H1 (cell line): Measurements from ENCODE around the gene FKBP2. TPM values are rescaled to one million over a fixed set of nuclear protein-coding genes. Genes with fewer than 3 reads are reported as not detected.

Experiments used
- CTCF ChIA-PET: fragments of 300-600 bp; sonication (Branson Sonifier 250); formaldehyde crosslinking; loops from one replicate; lab custom pipeline; 2021; ENCODE audit not compliant: partially characterized antibody; lab: Charles Lee
- POLR2A ChIA-PET: fragments of 300-600 bp; sonication (Branson Sonifier 250); formaldehyde crosslinking; loops from one replicate; lab custom pipeline; 2021; ENCODE audit warnings: inconsistent platforms; ENCODE audit not compliant: partially characterized antibody; lab: Charles Lee
- DNase-seq, 2 experiments: peaks; one replicate each; pipeline versions ENCODE4 v3.0.0 to v3.0.0-alpha.2; 2010 to 2022; ENCODE audit warnings: low spot score in 2 of 2, low read depth in 1 of 2, mixed read lengths in 1 of 2
- FAIRE-seq: peaks from 2 replicates; lab custom pipeline; 2011; peaks lifted over from hg19 to GRCh38; lab: Jason Lieb, UNC
- H2AFZ ChIP-seq: 2 replicates; pipeline ENCODE4 v1.8.1; 2012; ENCODE audit warnings: low read length, inconsistent platforms
- H2AK5ac ChIP-seq: 2 replicates; pipeline ENCODE4 v1.6.1; 2013; ENCODE audit warnings: low read depth, low read length
- H2BK120ac ChIP-seq: replicated peaks from 2 replicates; pipeline ENCODE3; 2013; ENCODE audit warnings: low read depth, low read length, inconsistent platforms
- H2BK12ac ChIP-seq: 2 replicates; pipeline ENCODE4 v1.6.1; 2013; ENCODE audit warnings: low read depth, low read length
- H2BK15ac ChIP-seq: 2 replicates; pipeline ENCODE4 v1.6.1; 2013; ENCODE audit warnings: low read length
- H2BK20ac ChIP-seq: 2 replicates; pipeline ENCODE4 v1.6.1; 2013; ENCODE audit warnings: low read length
- H2BK5ac ChIP-seq: 2 replicates; pipeline ENCODE4 v1.6.1; 2013; ENCODE audit warnings: low read depth, low read length
- H3K14ac ChIP-seq: 2 replicates; pipeline ENCODE4 v1.6.1; 2013; ENCODE audit warnings: inconsistent platforms; ENCODE audit not compliant: insufficient read length
- H3K18ac ChIP-seq: 2 replicates; pipeline ENCODE4 v1.6.1; 2013; ENCODE audit warnings: low read length; ENCODE audit errors: extremely low read depth
- H3K23ac ChIP-seq: 2 replicates; pipeline ENCODE4 v1.6.1; 2013; ENCODE audit warnings: inconsistent platforms; ENCODE audit not compliant: insufficient read length
- H3K23me2 ChIP-seq: 2 replicates; pipeline ENCODE4 v1.6.1; 2013; ENCODE audit warnings: low read depth, low read length
- H3K27ac ChIP-seq: 2 replicates; pipeline ENCODE4 v1.6.1; 2011; ENCODE audit warnings: low read depth, low read length, inconsistent platforms
- H3K27me3 ChIP-seq, 4 experiments: replicated peaks in 1 of 4; 1 replicate in 1 of 4; 2 replicates in 3 of 4; pipeline versions ENCODE4 v1.6.1 to v1.8.1; 2011 to 2013; ENCODE audit warnings: low read length in 3 of 4, mild to moderate bottlenecking in 3 of 4, inconsistent platforms in 2 of 4, mixed read lengths in 2 of 4, moderate library complexity in 1 of 4; ENCODE audit not compliant: control insufficient read depth in 3 of 4, insufficient read depth in 3 of 4; ENCODE audit errors: extremely low read depth in 1 of 4
- H3K36me3 ChIP-seq, 4 experiments: 2 replicates each; pipeline versions ENCODE4 v1.6.1 to v1.8.1; 2011 to 2013; ENCODE audit warnings: mild to moderate bottlenecking in 4 of 4, low read length in 3 of 4, moderate library complexity in 2 of 4, control low read depth in 1 of 4, inconsistent platforms in 1 of 4; ENCODE audit not compliant: insufficient read depth in 4 of 4, control insufficient read depth in 2 of 4
- H3K4ac ChIP-seq: replicated peaks from 2 replicates; pipeline ENCODE3; 2013; ENCODE audit warnings: low read length, low read depth, mixed read lengths, inconsistent platforms; ENCODE audit not compliant: insufficient read length
- H3K4me1 ChIP-seq, 4 experiments: replicated peaks in 1 of 4; 1 replicate in 1 of 4; 2 replicates in 3 of 4; pipeline versions ENCODE4 v1.6.1 to v1.8.1; 2011 to 2013; ENCODE audit warnings: low read length in 3 of 4, inconsistent platforms in 2 of 4, mixed read lengths in 1 of 4; ENCODE audit not compliant: insufficient read depth in 4 of 4, control insufficient read depth in 3 of 4
- H3K4me2 ChIP-seq, 2 experiments: 2 replicates each; pipeline versions ENCODE4 v1.6.1 to v1.8.1; 2011 to 2013; ENCODE audit warnings: low read depth in 2 of 2, low read length in 2 of 2, control low read depth in 1 of 2, inconsistent platforms in 1 of 2, mild to moderate bottlenecking in 1 of 2; ENCODE audit not compliant: insufficient read depth in 1 of 2
- H3K4me3 ChIP-seq, 4 experiments: fragments of 200-600, 300-600 bp in 1 of 4; sonication (generic), shearing (Covaris generic), sonication (Bioruptor Twin) in 1 of 4; 2 replicates each; pipeline versions ENCODE4 v1.5.1 to v1.8.1; 2011 to 2016; ENCODE audit warnings: low read length in 4 of 4, low read depth in 3 of 4, control low read depth in 2 of 4, inconsistent platforms in 2 of 4, mild to moderate bottlenecking in 2 of 4, mixed read lengths in 1 of 4, moderate library complexity in 1 of 4; ENCODE audit not compliant: insufficient read depth in 2 of 4; ENCODE audit errors: extremely low read depth in 1 of 4
- H3K56ac ChIP-seq: replicated peaks from 2 replicates; pipeline ENCODE3; 2013; ENCODE audit warnings: low read depth, mild to moderate bottlenecking, mixed read lengths, low read length, inconsistent platforms; ENCODE audit not compliant: insufficient read length
- H3K79me1 ChIP-seq: 2 replicates; pipeline ENCODE4 v1.6.1; 2013; ENCODE audit warnings: low read depth, low read length, control low read depth
- H3K79me2 ChIP-seq, 2 experiments: 2 replicates each; pipeline versions ENCODE4 v1.6.1 to v1.8.1; 2012 to 2013; ENCODE audit warnings: low read length in 2 of 2, mild to moderate bottlenecking in 2 of 2, inconsistent platforms in 1 of 2; ENCODE audit not compliant: insufficient read depth in 2 of 2, control insufficient read depth in 1 of 2
- H3K9ac ChIP-seq, 4 experiments: replicated peaks in 1 of 4; 1 replicate in 1 of 4; 2 replicates in 3 of 4; pipeline versions ENCODE4 v1.6.1 to v1.8.1; 2011 to 2013; ENCODE audit warnings: low read depth in 3 of 4, low read length in 3 of 4, control low read depth in 2 of 4, mild to moderate bottlenecking in 2 of 4, moderate library complexity in 2 of 4, inconsistent platforms in 1 of 4; ENCODE audit errors: extremely low read depth in 1 of 4
- H3K9me3 ChIP-seq, 2 experiments: 2 replicates each; pipeline versions ENCODE4 v1.6.1 to v1.8.1; 2012 to 2013; ENCODE audit warnings: mild to moderate bottlenecking in 2 of 2, moderate library complexity in 2 of 2, control low read depth in 1 of 2, inconsistent platforms in 1 of 2, low read depth in 1 of 2, low read length in 1 of 2, mixed read lengths in 1 of 2; ENCODE audit not compliant: insufficient read depth in 2 of 2
- H4K20me1 ChIP-seq, 2 experiments: replicated peaks in 1 of 2; 2 replicates each; pipeline versions ENCODE3 to v1.8.1; 2011 to 2013; ENCODE audit warnings: inconsistent platforms in 2 of 2, low read length in 2 of 2, mild to moderate bottlenecking in 1 of 2; ENCODE audit not compliant: insufficient read depth in 2 of 2, control insufficient read depth in 1 of 2
- H4K5ac ChIP-seq: 2 replicates; pipeline ENCODE4 v1.6.1; 2013; ENCODE audit warnings: low read length, low read depth, mixed read lengths, inconsistent platforms; ENCODE audit not compliant: insufficient read length
- H4K8ac ChIP-seq: 2 replicates; pipeline ENCODE4 v1.8.0; 2013; ENCODE audit warnings: mild to moderate bottlenecking, moderate library complexity, low read length, inconsistent platforms; ENCODE audit not compliant: insufficient read depth; ENCODE audit errors: extremely low read depth
- H4K91ac ChIP-seq: replicated peaks from 2 replicates; pipeline ENCODE3; 2013; ENCODE audit warnings: low read length, mixed read lengths, inconsistent platforms; ENCODE audit not compliant: insufficient read length
- BACH1 ChIP-seq: IDR thresholded peaks from 2 replicates; pipeline ENCODE4 v1.6.1; 2012; ENCODE audit warnings: low read length, improper control_type of control experiment
- GABPA ChIP-seq: IDR thresholded peaks from 2 replicates; pipeline ENCODE4 v1.6.1; 2011; ENCODE audit warnings: mild to moderate bottlenecking, low read length, moderate library complexity, borderline replicate concordance; ENCODE audit not compliant: insufficient read depth
- RFX5 ChIP-seq: IDR thresholded peaks from 2 replicates; pipeline ENCODE4 v1.6.1; 2011; ENCODE audit warnings: low read depth, low read length, improper control_type of control experiment, borderline replicate concordance
- SIX5 ChIP-seq: IDR thresholded peaks from 2 replicates; pipeline ENCODE4 v1.6.1; 2011; ENCODE audit warnings: mild to moderate bottlenecking, low read depth, low read length
- ZNF274 ChIP-seq: IDR thresholded peaks from 2 replicates; pipeline ENCODE4 v1.7.0; 2012; ENCODE audit warnings: low read length, borderline replicate concordance; ENCODE audit errors: extremely low read depth
- WGBS, 2 experiments: shearing (Covaris generic) in 1 of 2; methylation state at CpG; one replicate each; pipeline versions ENCODE4 v1.1.6 to v1.1.7; 2013 to 2015; ENCODE audit warnings: low lambda C conversion rate in 2 of 2, mixed read lengths in 2 of 2, inconsistent platforms in 1 of 2, low coverage in 1 of 2, missing lambda C conversion rate in 1 of 2; ENCODE audit not compliant: insufficient replicate concordance in 2 of 2, insufficient coverage in 1 of 2, insufficient read length in 1 of 2; ENCODE audit errors: extremely low coverage in 1 of 2, missing lambda C conversion rate in 1 of 2; 5-methylcytosine and 5-hydroxymethylcytosine counted together
- polyA plus RNA-seq, 7 experiments: library from polyadenylated mRNA; depleted of rRNA in 3 of 7; stranded (reverse) in 5 of 7; unstranded in 2 of 7; fragments of >200 nt in 5 of 7; fragments of 200-250 nt in 2 of 7; gene quantifications; 1 replicate in 5 of 7; 2 replicates in 1 of 7; 4 replicates in 1 of 7; pipeline versions ENCODE4 v1.2.1 to v1.2.3, GENCODE V29; 2011 to 2013; ENCODE audit warnings: missing spikeins in 2 of 7, mixed read lengths in 2 of 7
- total RNA-seq: library from RNA; stranded (reverse); fragmentation: NEBNext Ultra II Directional; extraction: Animal tissue kit (Norgen Biotek cat#: 25700); gene quantifications from 2 replicates; pipeline ENCODE4 v1.2.1, GENCODE V29; 2021

FKBP2 gene
- total and polyA plus RNA-seq, 2 of the 8 experiments (the other 6 are each of a cell fraction or from before 2014, with no cell fraction given), result 41.7 to 52.5 TPM

GRCh38 chr11:64244966-64245365 lies 4.1 kb downstream of the FKBP2 start:
- CTCF ChIA-PET, result interaction anchor here (1.0 to 10.0 kb wide), 8 partner anchors 19 to 112 kb away, joined by 3 to 102 read pairs (median 16); partner anchors contain the start of genes CATSPERZ, ESRRA, FERMT3 and NUDT22
- Histone ChIP-seq H2BK15ac (no peak overlapping the region), H2AFZ (no peak overlapping the region), H2BK12ac (no peak overlapping the region), H3K79me2 (peaks cover 6 to 21% of the 10 kb centered on the region in 2 experiments; a peak in 3 of 4 replicates), H3K23me2 (peaks cover 20% of the 10 kb centered on the region), H2BK5ac (0 out of 2 replicates have a peak overlapping the region, but pooled peaks have one; percentile 90), H4K8ac (no peak overlapping the region), H3K23ac (no peak overlapping the region), H3K4me1 (peaks cover 0 to 40% (median 33%) of the 10 kb centered on the region in 4 experiments; a peak in 6 of 7 replicates), H2AK5ac (no peak overlapping the region), H3K36me3 (peaks cover 0 to 17% (median 4%) of the 10 kb centered on the region in 4 experiments; a peak in 4 of 8 replicates), H4K91ac (no peak overlapping the region), H3K27me3 (no peaks in the 10 kb centered on the region), H3K9me3 (no peaks in the 10 kb centered on the region), H4K5ac (no peak overlapping the region), H3K14ac (no peak overlapping the region), H3K9ac (no peak overlapping the region), H3K4me3 (peak overlapping the region; percentile 56 to 99 (median 90); a peak in 4 of 8 replicates), H3K79me1 (peaks cover 6% of the 10 kb centered on the region), H3K4me2 (peak overlapping the region; percentile 71 to 73), H3K18ac (no peak overlapping the region), H2BK20ac (no peak overlapping the region), H2BK120ac (no peak overlapping the region), H3K4ac (no peak overlapping the region), H3K27ac (no peak overlapping the region), H4K20me1 (peaks cover 0 to 13% of the 10 kb centered on the region in 2 experiments), H3K56ac (no peak overlapping the region)
- POLR2A ChIA-PET, result interaction anchor here (0.7 to 13.1 kb wide), 17 partner anchors 10 to 59 kb away, joined by 3 to 352 read pairs (median 9); partner anchors contain the start of genes BAD, DNAJC4, FERMT3 and GPR137
- no peak for DNase-seq
- 65% methylated on average over 6 of the region's 6 CpGs; no CpG with 5 or more reads in 1 of the 2 experiments for WGBS, 2 experiments
- TF ChIP-seq RFX5 (no peak), ZNF274 (no peak), SIX5 (no peak), BACH1 (no peak), GABPA (no peak)
- no peak for FAIRE-seq
